ENCODE results near the gene MRPL9.
"Not testable (repeated sequence)": the region's sequence is repeated elsewhere in the genome, so short reads cannot be mapped to it uniquely, and the experiment has no call there.

Gene MRPL9

GRCh38 chr1:151783796-151784195, 20.5 kb upstream of the MRPL9 start:
- DNase-seq (ENCODE audit: low spot score), result no peak

GRCh38 chr1:151782741-151783140, 19.4 kb upstream of the MRPL9 start:
- no peak for DNase-seq (ENCODE audit: low spot score)

GRCh38 chr1:151782026-151782425, 18.7 kb upstream of the MRPL9 start:
- not testable (repeated sequence) for DNase-seq (ENCODE audit: low spot score)

GRCh38 chr1:151780736-151781135, 17.4 kb upstream of the MRPL9 start:
- DNase-seq (ENCODE audit: low spot score), result not testable (repeated sequence)

GRCh38 chr1:151779852-151780251, 16.6 kb upstream of the MRPL9 start:
- no peak for DNase-seq (ENCODE audit: low spot score)

- no peak for DNase-seq (ENCODE audit: low spot score)
Observed at GRCh38 chr1:151777317-151777716, 14.0 kb upstream of the MRPL9 start.

GRCh38 chr1:151776665-151777062, 13.4 kb upstream of the MRPL9 start:
- DNase-seq (ENCODE audit: low spot score), result no peak

- no peak for DNase-seq (ENCODE audit: low spot score)
Observed at GRCh38 chr1:151775894-151776664, 12.8 kb upstream of the MRPL9 start.

- DNase-seq (ENCODE audit: low spot score), result no peak
Observed at GRCh38 chr1:151774256-151774922, 11.1 kb upstream of the MRPL9 start.

GRCh38 chr1:151773702-151774101, 10.4 kb upstream of the MRPL9 start:
- peak; percentile 22 for DNase-seq (ENCODE audit: low spot score)

GRCh38 chr1:151769270-151769669, 6.0 kb upstream of the MRPL9 start:
- DNase-seq (ENCODE audit: low spot score), result not testable (repeated sequence)

GRCh38 chr1:151768351-151769066, 5.2 kb upstream of the MRPL9 start:
- DNase-seq (ENCODE audit: low spot score), result not testable (repeated sequence)

- peak; percentile 25 for DNase-seq (ENCODE audit: low spot score)
Observed at GRCh38 chr1:151763990-151764389, 694 bp upstream of the MRPL9 start.

GRCh38 chr1:151760597-151761385, 2.5 kb downstream of the MRPL9 start:
- no peak for DNase-seq (ENCODE audit: low spot score)

- no peak for DNase-seq (ENCODE audit: low spot score)
Observed at GRCh38 chr1:151759241-151759640, 4.1 kb downstream of the MRPL9 start.

GRCh38 chr1:151756291-151756690, 7.0 kb downstream of the MRPL9 start:
- peak; percentile 68 for DNase-seq (ENCODE audit: low spot score)

GRCh38 chr1:151741516-151741915, 21.8 kb downstream of the MRPL9 start:
- no peak for DNase-seq (ENCODE audit: low spot score)

GRCh38 chr1:151739590-151740355, 23.5 kb downstream of the MRPL9 start:
- DNase-seq (ENCODE audit: low spot score), result no peak

- DNase-seq (ENCODE audit: low spot score), result no peak
Observed at GRCh38 chr1:151737479-151737878, 25.8 kb downstream of the MRPL9 start.

GRCh38 chr1:151737026-151737425, 26.3 kb downstream of the MRPL9 start:
- no peak for DNase-seq (ENCODE audit: low spot score)

GRCh38 chr1:151733995-151734394, 29.3 kb downstream of the MRPL9 start:
- not testable (repeated sequence) for DNase-seq (ENCODE audit: low spot score)

All from AG08395 (cell line).